ENCODE data around the gene IGF2R.

- no peak for TF ChIP-seq CTCF (IDR thresholded peaks at IDR 0.05; ENCODE audit: low read depth, low read length)
- no peak for TF ChIP-seq POLR2A (IDR thresholded peaks at IDR 0.05; ENCODE audit: extremely low read depth, insufficient read length)
- no peak for TF ChIP-seq MYC (IDR thresholded peaks at IDR 0.05; ENCODE audit: low read depth, low read length)
Measured at GRCh38 chr6:160015778-160016684, 47.1 kb downstream of the IGF2R start.
